ENCODE results near the gene MCM5.

Gene MCM5

DNA sequence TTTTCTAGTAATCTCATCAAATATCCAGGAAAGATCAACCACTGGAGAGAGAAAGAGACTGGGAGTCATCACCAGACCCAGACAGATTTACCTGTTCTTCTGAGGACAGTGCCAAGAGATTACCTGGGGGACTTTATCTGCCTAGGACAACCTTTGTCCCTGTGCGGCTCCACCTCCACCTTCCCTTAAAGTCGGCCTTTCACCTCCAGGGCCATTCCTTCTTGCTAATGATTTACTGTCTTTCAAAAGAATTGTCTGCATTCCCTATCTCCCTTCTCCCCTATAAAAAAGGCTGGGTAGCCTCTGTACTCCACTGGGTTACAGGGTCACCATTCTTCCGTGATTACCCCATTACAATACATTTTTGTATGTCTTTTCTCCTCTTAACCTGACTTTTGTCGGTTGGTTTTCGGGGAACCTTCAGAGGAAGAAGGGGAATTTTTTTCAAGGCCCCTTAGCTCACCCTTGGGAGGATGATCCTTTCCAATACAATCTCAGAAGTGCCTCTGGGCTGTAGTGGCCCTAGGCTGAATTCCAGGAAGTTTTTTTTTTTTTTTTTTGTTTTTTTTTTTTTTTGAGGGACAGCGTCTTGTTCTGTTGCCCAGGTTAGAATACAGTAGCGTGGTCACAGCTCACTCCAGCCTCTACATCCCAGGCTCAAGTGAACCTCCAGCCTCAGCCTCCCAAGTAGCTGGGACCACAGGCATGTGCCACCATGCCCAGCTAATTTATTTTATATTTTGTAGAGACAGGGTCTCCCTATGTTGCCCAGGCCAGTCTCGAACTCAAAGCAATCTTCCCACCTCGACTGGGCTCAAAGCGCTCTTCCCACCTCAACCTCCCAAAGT is 20.6 kb upstream of the MCM5 start:
- no peak for DNase-seq

DNA sequence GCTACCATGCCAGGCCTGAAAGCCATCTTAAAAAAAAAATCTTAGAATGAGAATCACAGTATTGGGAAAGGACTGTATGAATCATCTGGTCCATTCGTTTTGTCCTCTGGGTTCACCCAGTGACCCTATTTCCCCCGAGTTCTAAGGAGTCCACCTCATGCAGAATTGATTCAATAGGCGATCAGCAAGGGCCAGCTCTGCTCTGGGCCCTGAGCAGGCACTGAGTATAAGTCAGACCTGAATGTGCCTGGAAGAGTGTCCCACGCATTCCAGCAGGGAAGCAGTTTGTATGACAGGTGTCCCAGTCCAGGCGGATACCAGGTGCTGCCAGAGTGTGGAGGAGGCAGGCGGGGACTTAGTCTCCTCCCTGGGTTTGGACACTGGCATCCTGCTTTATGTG is 19.9 kb upstream of the MCM5 start:
- no peak for DNase-seq

DNA sequence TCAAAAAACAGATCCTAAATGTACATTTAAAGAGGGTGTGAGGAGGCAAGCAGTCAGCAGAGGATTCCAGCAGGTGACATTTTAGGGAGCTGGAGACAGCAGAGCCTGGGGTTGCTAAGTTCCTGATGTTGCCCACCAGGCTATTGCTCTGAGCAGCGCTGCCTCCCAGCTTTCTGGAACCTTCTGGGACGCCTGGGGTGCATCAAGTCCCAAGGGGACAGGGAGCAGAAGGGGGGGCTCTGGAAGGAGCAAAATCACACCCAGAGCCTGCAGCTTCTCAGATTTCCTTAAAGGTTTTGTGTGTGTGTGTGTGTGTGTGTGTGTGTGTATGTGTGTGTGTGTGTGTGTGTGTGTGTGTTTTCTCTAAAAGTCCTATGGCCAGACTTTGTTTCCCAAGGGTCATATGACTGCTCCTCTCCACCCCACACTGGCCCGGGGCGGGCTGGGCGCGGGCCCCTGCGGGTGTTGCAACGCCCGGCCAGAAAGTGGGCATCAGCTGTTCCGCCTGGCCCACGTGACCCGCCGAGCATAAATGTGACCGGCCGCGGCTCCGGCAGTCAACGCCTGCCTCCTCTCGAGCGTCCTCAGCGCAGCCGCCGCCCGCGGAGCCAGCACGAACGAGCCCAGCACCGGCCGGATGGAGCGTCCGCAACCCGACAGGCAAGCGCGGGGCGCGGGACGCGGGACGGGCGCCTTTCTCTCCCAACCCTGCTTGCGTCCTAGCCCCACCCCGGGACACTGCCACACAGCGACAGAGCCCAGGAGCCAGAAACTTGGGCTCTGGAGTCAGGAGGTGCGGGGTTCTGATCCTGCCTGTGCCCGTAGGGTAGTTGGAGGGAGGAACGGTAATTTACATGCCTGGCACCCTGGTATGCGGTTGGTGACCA is 19.2 kb upstream of the MCM5 start, which contains the start of gene HMOX1:
Gene HMOX1 (plus strand): TSS at position 560 of the 887 bp plus-strand sequence. CDS start 78 bp downstream, at position 638.
- peak; percentile 41 for DNase-seq

DNA sequence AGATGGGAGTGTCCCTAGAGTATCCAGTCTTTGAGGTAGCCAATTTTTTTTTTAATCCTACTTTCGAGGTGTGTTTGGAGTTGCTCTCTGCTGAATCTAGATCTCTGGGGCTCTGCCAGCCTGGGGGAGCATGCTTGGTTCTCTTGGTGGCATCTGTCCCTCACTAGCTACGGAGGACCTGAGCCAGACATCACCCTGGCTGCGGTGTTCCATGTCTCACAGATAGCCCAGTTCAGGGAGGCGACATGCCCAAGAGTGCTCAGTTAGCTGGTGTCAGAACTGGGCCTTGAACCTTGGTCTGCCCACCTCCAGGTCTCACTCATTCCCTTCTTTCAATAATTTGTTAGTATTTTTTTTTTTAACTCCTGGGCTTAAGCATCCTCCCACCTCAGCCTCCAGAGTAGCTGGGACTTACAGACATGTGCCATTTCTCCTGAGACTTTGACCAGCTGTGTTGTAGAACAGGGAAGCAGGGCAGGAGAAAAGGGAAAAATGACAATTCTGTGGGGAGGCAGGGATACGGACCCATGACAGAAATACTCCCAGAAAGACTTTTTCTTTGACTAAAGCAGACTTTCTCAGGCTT is 18.4 kb upstream of the MCM5 start:
- DNase-seq = no peak

DNA sequence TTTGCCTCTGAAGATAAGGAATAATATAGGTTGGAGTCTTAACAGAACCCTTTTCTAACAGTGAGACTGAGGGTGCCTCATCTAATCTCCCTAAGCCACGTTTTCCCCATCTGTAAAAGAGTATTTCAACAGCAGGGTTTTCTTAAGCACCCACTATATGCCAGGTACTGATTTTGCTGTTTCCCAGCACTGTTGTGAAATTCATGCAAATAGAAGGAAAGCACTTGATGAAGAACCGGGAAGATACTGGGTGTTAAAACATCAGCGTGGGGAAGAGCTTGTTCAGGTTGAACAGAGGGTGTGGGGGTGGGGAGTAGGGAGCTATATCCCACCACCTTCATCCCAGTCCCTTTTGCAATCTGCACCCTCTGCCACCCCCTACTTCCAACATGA is 16.3 kb upstream of the MCM5 start:
- DNase-seq = no peak

DNA sequence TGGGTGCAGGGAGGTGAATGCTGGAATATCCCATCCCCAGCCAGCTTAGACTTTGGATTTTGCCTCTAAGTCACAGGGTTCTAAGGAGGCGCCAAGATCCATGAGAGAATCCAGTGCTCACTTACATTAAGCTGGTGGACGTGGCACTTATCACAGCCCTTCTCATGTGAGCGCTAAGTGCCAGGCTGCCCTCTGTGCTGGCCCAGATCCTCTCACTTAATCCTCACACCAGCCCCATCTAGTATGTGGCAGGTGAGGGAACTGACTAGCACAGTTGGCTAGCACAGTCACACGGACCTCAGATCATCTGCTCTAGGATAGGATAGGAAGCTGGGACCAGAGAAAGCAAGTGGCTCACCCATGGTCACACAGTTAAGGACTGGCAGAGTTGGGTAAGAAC is 15.4 kb upstream of the MCM5 start:
- DNase-seq = no peak

DNA sequence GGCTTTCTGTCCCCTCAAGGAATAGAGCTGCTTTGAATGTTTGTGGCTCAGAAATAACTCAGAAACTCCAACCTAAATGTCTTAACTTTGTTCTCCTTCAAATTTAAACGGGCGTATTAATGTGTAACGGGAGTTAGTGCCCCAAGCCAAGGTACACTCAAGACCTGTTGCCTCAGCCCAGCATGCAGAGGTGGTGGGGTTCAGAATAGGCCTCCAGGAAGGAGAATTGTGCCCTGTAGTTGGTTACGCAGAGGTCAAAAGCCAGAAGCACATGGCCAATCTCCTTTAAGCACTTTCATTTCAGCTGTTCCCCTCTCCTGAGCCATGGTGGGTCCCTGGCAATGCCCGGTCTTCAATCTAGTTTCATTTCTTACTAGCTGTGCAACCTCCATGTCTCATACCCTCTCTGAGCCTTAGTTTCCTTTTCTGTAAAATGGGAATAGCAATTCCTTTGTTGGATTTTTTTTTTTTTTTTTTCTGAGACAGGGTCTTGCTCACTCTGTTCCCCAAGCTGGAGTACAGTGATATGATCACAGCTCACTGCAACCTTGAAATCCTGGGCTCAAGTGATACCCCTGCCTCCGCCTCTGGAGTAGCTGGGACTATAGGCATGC is 14.9 kb upstream of the MCM5 start:
- no peak for DNase-seq

DNA sequence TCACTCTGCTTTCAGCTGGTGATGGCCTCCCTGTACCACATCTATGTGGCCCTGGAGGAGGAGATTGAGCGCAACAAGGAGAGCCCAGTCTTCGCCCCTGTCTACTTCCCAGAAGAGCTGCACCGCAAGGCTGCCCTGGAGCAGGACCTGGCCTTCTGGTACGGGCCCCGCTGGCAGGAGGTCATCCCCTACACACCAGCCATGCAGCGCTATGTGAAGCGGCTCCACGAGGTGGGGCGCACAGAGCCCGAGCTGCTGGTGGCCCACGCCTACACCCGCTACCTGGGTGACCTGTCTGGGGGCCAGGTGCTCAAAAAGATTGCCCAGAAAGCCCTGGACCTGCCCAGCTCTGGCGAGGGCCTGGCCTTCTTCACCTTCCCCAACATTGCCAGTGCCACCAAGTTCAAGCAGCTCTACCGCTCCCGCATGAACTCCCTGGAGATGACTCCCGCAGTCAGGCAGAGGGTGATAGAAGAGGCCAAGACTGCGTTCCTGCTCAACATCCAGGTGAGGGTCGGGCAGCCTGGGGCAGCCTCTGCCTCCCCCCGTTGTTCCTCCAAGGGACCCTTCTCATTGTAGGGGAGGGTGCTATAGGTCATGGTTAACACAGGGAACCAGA is 13.2 kb upstream of the MCM5 start:
- DNase-seq = no peak

DNA sequence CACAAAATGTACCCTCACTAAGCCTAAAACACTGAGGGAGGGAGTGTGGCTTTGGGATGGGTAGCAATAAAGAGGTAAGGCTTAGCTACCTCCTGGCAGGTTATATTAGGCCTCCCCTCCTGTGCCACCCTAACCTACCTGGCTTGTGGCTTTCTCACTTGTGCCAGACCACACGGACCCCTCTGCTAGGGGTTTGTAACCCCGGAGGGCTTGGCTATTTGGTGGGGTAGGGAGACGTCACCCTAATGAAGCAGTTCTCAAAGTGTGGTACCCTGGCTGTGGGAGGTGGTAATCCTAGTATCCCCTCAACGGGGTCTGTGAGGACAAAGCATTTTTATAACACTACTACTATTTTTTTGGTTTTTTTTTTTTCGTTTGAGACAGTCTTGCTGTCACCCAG is 9.0 kb upstream of the MCM5 start:
- no peak for DNase-seq

DNA sequence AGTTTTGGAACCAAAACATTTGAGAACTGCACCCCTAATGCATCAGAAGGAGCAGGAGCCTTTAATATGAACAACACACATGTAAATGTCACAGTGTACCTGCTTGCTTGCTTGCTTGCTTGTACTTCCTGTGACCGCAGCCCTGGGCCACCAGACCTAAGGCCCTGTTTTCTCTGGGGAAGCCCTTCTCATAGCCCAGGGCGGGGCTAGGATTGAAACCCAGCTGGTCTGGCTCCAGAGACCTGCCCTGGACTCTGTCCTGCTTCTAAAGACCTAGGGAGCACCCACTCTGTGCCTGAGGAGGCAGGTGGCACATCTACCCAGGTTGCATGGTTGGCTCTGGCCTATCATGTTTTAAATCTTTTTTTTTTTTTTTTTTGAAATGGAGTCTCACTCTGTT is 7.6 kb upstream of the MCM5 start:
- no peak for DNase-seq

DNA sequence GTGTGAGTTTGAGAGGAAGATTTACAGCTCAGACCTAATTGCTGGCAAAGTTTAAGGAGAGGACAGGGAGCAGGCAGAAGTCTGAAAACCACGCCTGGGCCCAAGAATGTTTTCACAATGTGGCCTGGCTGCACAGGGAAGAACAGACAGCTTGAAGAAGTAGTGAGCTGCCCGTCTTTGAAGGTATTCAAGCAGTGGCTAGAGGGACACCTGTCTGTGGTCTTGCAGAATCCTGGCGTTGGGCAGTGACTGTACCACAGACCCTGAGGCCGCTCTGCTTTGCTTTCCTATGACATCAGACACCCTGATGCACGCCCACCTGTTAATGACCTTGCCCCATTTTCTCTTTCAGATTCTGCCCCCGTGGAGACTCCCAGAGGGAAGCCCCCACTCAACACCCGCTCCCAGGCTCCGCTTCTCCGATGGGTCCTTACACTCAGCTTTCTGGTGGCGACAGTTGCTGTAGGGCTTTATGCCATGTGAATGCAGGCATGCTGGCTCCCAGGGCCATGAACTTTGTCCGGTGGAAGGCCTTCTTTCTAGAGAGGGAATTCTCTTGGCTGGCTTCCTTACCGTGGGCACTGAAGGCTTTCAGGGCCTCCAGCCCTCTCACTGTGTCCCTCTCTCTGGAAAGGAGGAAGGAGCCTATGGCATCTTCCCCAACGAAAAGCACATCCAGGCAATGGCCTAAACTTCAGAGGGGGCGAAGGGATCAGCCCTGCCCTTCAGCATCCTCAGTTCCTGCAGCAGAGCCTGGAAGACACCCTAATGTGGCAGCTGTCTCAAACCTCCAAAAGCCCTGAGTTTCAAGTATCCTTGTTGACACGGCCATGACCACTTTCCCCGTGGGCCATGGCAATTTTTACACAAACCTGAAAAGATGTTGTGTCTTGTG is 6.6 kb upstream of the MCM5 start:
- DNase-seq = no peak

DNA sequence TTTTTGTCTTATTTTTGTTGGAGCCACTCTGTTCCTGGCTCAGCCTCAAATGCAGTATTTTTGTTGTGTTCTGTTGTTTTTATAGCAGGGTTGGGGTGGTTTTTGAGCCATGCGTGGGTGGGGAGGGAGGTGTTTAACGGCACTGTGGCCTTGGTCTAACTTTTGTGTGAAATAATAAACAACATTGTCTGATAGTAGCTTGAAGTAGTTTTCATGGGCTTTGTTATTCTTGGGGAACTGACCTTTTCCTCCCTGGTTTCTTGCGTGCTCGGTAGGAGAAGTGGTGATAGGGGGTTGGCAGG is 6.0 kb upstream of the MCM5 start:
- DNase-seq = no peak

DNA sequence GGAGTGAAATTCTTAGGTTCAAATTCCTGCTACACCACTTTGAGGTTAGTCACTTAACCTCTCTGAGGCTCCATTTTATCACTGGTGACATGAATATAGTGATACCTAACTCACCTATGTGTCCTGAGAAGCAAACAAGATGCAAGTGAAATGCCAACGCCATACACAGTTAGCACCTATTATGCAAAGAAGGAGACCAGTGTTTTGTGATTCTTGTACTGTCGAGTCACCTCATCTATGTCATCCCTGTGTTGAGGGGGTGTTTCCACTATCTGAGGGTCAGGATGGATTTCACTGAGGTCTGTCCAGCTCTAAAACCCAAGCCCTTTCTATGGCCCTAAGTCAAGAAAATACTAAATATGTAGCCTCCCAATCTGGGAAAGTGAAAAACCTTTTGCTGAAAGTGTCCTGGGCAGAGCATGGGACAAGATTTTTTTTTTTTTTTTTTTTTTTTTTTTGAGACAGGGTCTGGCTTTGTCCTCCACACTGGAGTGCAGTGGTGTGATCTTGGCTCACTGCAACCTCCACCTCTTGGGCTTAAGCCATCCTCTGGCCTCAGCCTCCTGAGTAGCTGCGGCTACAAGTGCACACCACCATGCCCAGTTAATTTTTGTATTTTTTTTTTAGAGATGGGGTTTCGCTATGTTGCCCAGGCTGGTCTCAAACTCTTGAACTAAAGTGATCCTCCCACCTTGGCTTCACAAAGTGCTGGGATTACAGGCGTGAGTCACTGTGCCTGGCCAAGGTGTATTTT is 5.0 kb upstream of the MCM5 start:
- no peak for DNase-seq

DNA sequence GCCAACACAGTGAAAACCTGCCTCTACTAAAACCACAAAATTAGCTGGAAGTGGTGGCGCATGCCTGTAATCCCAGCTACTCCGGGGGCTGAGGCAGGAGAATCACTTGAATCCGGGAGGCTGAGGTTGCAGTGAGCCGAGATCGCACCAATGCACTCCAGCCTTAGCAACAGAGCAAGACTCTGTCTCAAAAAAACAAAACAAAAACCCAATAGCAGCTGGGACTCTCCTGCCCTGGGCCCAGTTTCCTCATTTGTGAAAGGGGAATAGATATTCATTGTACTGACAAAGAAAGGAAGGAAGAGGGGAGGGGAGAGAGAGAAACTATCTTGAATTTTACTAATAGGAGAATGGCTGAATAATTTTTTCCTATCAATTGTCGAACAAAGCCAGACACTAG is 3.3 kb upstream of the MCM5 start:
- peak; percentile 14 for DNase-seq

DNA sequence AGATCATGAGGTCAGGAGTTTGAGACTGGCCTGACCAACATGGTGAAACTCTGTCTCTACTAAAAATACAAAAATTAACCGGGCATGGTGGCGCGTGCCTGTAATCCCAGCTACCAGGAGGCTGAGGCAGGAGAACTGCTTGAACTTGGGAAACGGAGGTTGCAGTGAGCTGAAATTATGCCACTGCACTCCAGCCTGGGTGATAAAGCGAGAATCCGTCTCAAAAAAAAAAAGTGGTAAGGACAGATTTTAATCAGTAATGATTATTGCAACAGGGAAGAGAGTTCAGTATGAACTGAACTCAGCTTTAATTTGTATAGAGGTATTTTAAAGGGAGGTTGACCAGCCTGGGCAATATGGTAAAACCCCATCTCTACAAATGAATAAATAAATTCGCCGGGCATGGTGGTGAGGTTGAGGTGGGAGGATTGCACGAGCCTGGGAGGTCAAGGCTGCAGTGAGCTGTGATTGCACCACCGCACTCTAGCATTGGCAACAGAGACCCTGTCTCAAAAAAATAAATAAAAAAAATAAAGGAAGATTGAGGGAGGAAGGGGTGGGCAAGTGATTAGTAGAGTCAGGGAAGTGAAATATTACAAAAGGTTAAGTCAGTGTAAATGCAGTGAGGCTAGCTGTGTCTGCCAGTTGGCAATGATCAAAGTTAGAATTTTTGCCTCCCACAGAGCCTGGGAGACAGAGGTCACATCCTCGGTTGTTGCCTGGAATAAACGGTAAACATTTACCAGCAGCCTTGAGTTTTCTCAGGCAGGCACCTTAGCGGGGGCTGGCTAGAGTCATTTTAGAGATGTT is 2.6 kb upstream of the MCM5 start:
- DNase-seq = peak; percentile 86

DNA sequence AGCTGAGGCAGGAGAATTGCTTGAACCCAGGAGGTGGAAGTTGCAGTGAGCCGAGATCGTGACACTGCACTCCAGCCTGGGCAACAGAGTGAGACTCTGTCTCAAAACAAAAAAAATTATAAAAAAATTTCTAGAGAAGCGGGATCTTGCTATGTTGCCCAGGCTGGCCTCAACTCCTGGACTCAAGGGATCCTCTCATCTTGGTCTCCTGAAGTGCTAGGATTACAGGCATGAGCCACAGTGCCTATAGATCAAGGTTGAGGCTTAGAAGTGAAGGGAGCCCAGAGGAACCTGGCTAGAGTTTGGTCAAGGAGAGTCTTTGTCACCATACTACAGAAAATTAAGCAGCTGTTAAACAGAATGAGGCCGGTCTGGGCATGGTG is 1.4 kb upstream of the MCM5 start:
- DNase-seq = no peak

DNA sequence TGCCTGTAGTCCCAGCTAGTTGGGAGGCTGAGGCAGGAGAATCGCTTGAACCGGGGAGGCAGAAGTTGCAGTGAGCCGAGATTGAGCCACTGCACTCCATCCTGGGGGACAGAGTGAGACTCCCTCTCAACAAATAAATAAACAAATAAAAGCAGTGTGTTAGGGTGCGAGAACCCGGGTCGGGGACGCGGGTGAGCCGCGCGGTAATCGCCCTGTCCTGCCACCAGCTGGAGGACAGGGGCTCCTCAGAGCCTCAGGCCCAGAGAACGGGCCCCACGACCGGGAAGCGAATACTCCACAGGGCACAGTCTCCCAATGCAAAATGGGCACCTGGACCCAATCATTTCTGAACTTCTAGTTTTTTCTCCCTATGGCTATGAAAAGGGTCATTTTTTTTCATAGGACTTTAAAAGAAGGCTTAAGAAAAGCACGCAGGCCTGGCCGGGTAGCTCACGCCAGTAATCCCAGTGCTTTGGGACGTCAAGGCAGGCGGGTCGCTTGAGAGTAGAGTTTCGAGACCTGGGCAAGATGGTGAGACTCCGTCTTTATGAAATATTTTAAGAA is 744 bp upstream of the MCM5 start:
- DNase-seq = no peak

DNA sequence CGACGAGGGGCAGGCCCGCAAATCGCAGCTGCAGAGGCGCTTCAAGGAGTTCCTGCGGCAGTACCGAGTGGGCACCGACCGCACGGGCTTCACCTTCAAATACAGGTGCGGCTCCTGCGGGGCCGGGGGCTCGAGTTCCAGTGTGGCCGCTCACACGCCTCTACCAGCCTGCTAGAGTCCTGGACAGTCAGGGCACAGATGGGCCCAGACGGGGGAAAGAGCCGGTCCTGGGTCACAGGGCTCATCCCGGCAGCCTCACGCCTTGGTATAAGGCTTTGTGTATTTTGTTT is 506 bp downstream of the MCM5 start:
- DNase-seq = no peak

DNA sequence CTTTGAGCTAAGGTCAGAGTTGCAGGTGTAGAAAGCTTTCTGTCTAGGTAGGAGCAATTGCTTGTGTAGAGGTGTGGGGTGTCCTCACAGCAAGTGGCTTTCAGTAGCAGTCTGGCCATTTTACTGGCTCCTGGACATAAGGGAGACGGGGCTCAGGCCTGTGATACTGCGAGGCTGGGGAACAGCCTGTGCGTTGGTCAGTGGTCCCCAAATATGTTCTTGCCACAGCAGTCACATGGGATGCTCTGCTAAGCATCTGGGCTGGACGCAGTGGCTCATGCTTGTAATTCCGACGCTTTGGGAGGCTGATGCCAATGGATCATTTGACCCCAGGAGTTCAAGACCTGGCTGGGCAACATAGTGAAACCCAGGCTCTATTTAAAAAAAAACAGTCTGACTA is 1.9 kb downstream of the MCM5 start:
- DNase-seq = no peak

DNA sequence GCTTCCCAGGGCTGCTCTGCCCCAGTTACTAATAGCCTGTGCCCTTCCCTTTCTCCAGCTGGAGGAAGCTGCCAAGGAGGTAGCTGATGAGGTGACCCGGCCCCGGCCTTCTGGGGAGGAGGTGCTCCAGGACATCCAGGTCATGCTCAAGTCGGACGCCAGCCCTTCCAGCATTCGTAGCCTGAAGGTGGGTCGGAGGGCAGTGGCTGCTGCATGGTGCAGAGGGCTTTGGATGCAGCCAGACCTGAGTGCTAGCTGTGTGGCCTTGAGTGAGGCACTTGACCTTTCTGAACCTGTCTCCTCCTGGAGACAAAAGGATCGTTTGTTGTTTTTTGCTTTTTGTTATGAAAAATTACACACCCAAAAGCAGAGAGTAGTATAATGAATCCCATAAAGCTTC is 3.4 kb downstream of the MCM5 start:
- DNase-seq = no peak
